C4-2B (cell line): ENCODE data around the gene TMEM126A.
A peak's percentile ranks its signal among the peaks of the same experiment; 100 is the strongest.
"Not testable (repeated sequence)": the region's sequence is repeated elsewhere in the genome, so short reads cannot be mapped to it uniquely, and the experiment has no call there.

Source experiments
- H3K27ac ChIP-seq: fragments of 450-650 bp; 2 replicates; pipeline ENCODE4 v1.5.1; 2017
- CTCF ChIP-seq: fragments of 450-650 bp; conservative IDR thresholded peaks from 2 replicates; pipeline ENCODE4 v1.5.1; 2017; ENCODE audit warnings: mild to moderate bottlenecking
- ZFX ChIP-seq: fragments of 450-650 bp; IDR thresholded peaks from 2 replicates; pipeline ENCODE4 v1.6.1; 2017

TMEM126A gene

GRCh38 chr11:85647078-85647477 lies 689 bp upstream of the TMEM126A start:
- H3K27ac ChIP-seq, result peak overlapping the region; percentile 57; the same call in 1 of the 2 replicates
- TF ChIP-seq ZFX (no peak), CTCF (no peak)

GRCh38 chr11:85651118-85651517 lies 3.4 kb downstream of the TMEM126A start:
- H3K27ac ChIP-seq, result no peak overlapping the region
- TF ChIP-seq ZFX (no peak), CTCF (no peak)

GRCh38 chr11:85652786-85653447 lies 5.2 kb downstream of the TMEM126A start:
- H3K27ac ChIP-seq, result no peak overlapping the region
- no peak for TF ChIP-seq ZFX

- not testable (repeated sequence) for H3K27ac ChIP-seq
Observed at GRCh38 chr11:85654343-85654742, 6.6 kb downstream of the TMEM126A start.

GRCh38 chr11:85656777-85657176 lies 9.0 kb downstream of the TMEM126A start:
- no peak for TF ChIP-seq CTCF
- no peak for TF ChIP-seq ZFX
- no peak overlapping the region for H3K27ac ChIP-seq

- H3K27ac ChIP-seq, result no peak overlapping the region
- TF ChIP-seq ZFX (no peak), CTCF (no peak)
Observed at GRCh38 chr11:85658180-85658579, 10.4 kb downstream of the TMEM126A start.

- H3K27ac ChIP-seq, result no peak overlapping the region
- no peak for TF ChIP-seq ZFX
- no peak for TF ChIP-seq CTCF
Observed at GRCh38 chr11:85661972-85662664, 14.4 kb downstream of the TMEM126A start.

- no peak for TF ChIP-seq ZFX
- TF ChIP-seq CTCF, result no peak
- H3K27ac ChIP-seq, result peak overlapping the region; percentile 98
Observed at GRCh38 chr11:85663080-85663752, 15.4 kb downstream of the TMEM126A start.
